Coronary artery (tissue), 2 donors: ENCODE results near the gene PNRC1.
"Not testable (repeated sequence)": the region's sequence is repeated elsewhere in the genome, so short reads cannot be mapped to it uniquely, and the experiment has no call there.

Experiments
- DNase-seq: peaks from one replicate; pipeline ENCODE4 v3.0.0-alpha.2; 2017; ENCODE audit warnings: low spot score
- H3K27ac ChIP-seq, 2 donors: fragments of 200-600 bp; sonication (generic); one replicate each; pipeline ENCODE4 v1.5.1; 2016 to 2019
- H3K4me3 ChIP-seq: fragments of 200-600 bp; sonication (generic); 2 replicates; pipeline ENCODE4 v1.5.1; 2016; ENCODE audit warnings: mild to moderate bottlenecking, moderate library complexity
- CTCF ChIP-seq: fragments of 200-600 bp; sonication (generic); IDR thresholded peaks from one replicate; pipeline ENCODE4 v1.5.1; 2019; ENCODE audit warnings: antibody characterized with exemption

Gene PNRC1

GRCh38 chr6:89080281-89081128, at the start of gene PNRC1:
Gene PNRC1 (plus strand): TSS chr6:89080751. CDS start chr6:89080895, 144 bp downstream.
- TF ChIP-seq CTCF: no peak
- Histone ChIP-seq H3K4me3 (peak within 1 kb of the TSS; percentile 100), H3K27ac (peak within 1 kb of the TSS; percentile 100)
- DNase-seq: peak; percentile 100

DNA sequence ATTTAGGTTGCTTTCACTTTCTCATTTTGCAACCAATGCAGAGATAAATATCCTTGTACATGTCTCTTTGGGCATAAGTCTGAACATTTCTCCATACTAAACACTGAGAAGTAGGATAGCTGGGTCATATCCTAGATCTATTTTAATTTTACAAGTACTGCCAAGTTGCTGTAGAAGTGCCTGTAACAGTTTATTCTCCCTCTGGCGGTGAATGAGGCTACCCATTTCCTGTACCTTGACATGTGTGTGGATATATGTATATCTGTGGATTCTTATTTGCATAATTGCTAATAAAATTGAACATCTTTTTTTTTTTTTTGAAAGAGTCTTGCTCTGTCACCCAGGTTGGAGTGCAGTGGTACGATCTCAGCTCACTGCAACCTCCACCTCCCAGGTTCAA, 48.0 kb upstream of the PNRC1 start:
- no peak overlapping the region for H3K4me3 ChIP-seq
- H3K27ac ChIP-seq: no peak overlapping the region
- DNase-seq: no peak
- TF ChIP-seq CTCF: no peak

DNA sequence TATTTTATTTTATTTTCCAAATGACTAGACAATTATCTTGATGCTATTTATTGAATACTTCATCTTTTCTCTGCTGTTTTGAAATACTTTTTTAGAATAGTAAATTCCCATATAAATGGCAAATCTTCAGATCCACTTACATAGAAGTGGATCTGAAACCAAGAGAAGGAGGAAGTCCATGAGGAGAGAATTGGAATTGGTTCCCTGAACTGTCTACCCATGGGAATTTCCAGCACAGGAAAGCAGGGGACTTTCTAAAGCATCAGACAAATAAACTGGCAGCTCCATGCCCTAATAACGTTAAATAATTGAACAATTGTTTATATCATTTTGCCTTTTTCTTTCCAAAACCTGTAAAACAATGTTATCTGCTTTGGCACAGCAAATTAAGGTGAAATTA, 47.1 kb upstream of the PNRC1 start:
- no peak for DNase-seq
- no peak for TF ChIP-seq CTCF
- no peak overlapping the region for H3K4me3 ChIP-seq
- no peak overlapping the region for H3K27ac ChIP-seq

DNA sequence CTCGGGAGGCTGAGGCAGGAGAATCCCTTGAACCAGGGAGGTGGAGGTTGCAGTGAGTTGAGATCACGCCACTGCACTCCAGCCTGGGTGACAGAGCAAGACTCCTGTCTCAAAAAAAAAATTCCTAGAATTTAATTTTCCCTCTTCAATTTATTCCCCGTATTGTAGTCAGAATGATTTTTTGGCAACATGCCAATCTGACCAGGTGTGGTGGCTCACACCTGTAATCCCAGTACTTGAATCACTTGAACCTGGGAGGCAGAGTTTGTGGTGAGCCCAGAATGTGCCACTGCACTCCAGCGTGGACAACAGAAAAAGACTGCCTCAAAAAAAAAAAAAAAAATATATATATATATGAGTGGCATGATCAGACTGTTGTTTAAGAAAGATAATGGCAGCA, 46.4 kb upstream of the PNRC1 start:
- not testable (repeated sequence) for H3K4me3 ChIP-seq, DNase-seq
- peak overlapping the region in 1 of 2 donors; percentile 83 for H3K27ac ChIP-seq

DNA sequence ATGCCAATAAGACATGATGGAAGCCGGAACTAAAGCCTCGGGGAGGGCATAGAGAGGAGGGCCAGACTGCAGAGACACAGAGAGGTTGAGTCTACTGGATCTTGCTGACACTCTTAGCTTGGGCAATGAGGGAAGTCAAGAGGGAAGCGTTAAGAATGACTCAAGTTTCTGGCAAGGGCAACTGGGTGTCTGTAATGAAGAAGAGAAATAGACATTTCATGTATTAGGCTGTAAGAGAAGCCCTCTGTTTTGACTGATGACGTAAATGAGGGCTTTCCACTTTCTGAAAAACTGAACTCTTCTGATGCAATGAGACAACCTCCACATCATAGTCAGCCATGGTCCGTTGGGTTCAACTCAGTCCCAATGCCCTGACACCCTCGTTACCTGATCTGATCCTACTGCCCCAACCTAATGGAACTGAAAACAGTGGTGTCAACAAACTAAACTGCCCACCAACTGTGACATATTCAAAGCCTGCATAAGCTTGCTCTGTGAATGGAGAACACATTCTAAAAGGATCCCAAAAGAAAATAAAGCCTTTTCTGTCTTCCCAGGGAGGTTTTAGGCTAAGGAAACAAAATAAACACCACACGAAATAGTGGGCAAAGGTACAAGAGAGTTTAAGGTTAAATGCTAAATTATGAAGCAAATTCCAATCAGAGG, 45.8 kb upstream of the PNRC1 start:
- no peak for DNase-seq
- peak overlapping the region; percentile 53 for H3K4me3 ChIP-seq
- H3K27ac ChIP-seq: peak overlapping the region; percentile 83 to 86
- TF ChIP-seq CTCF: no peak

- Histone ChIP-seq H3K27ac (peak overlapping the region; percentile 83 to 86), H3K4me3 (peak overlapping the region; percentile 53)
- peak; percentile 93 for DNase-seq
- TF ChIP-seq CTCF: no peak
Measured at GRCh38 chr6:89035252-89036101, 45.1 kb upstream of the PNRC1 start.
